Activated CD8-positive, alpha-beta memory T cell treated with anti-CD3 and anti-CD28 coated beads for 48 hours (primary cell): ENCODE data around the gene IL1R1.

Source experiments
- DNase-seq, 3 experiments: peaks; one replicate each; pipeline ENCODE4 v3.0.0-alpha.2; 2020; ENCODE audit warnings: low read depth in 2 of 3, low spot score in 2 of 3

IL1R1 gene

GRCh38 chr2:102137138-102137537 is 5.4 kb upstream of the IL1R1 start:
- DNase-seq: no peak

- DNase-seq: no peak
Measured at GRCh38 chr2:102138331-102138730, 4.2 kb upstream of the IL1R1 start.

GRCh38 chr2:102139851-102140250 is 2.7 kb upstream of the IL1R1 start:
- DNase-seq: no peak

GRCh38 chr2:102140377-102140776 is 2.2 kb upstream of the IL1R1 start:
- no peak for DNase-seq

GRCh38 chr2:102141011-102141943 is 1.3 kb upstream of the IL1R1 start:
- DNase-seq: no peak

- no peak for DNase-seq
Measured at GRCh38 chr2:102142829-102143449, 393 bp downstream of the IL1R1 start.

- no peak for DNase-seq
Measured at GRCh38 chr2:102143450-102143985, 972 bp downstream of the IL1R1 start.

GRCh38 chr2:102144128-102144527 is 1.6 kb downstream of the IL1R1 start:
- DNase-seq: no peak

- DNase-seq: no peak
Measured at GRCh38 chr2:102145107-102145506, 2.6 kb downstream of the IL1R1 start.

- DNase-seq: no peak
Measured at GRCh38 chr2:102145934-102146333, 3.4 kb downstream of the IL1R1 start.

GRCh38 chr2:102147935-102148334 is 5.4 kb downstream of the IL1R1 start:
- peak in 2 of 3 experiments; percentile 26 to 27 for DNase-seq

GRCh38 chr2:102149243-102149642 is 6.7 kb downstream of the IL1R1 start:
- no peak for DNase-seq

- DNase-seq: no peak
Measured at GRCh38 chr2:102149644-102150455, 7.3 kb downstream of the IL1R1 start.

GRCh38 chr2:102154364-102154763 is 11.8 kb downstream of the IL1R1 start:
- no peak for DNase-seq

- no peak for DNase-seq
Measured at GRCh38 chr2:102154946-102155702, 12.6 kb downstream of the IL1R1 start.

GRCh38 chr2:102155703-102156515 is 13.4 kb downstream of the IL1R1 start:
- no peak for DNase-seq

- DNase-seq: no peak
Measured at GRCh38 chr2:102158011-102158755, 15.6 kb downstream of the IL1R1 start.

- no peak for DNase-seq
Measured at GRCh38 chr2:102159295-102159694, 16.7 kb downstream of the IL1R1 start.
